HEK293 (cell line): Measurements from ENCODE around the gene MXI1.

Experiments
- AEBP2 ChIP-seq: fragments of 450-650 bp; formaldehyde crosslinking; IDR thresholded peaks from 2 replicates; pipeline ENCODE4 v1.5.1; 2016; ENCODE audit warnings: missing biosample characterization, missing genetic modification characterization, borderline replicate concordance
- HOXD13 ChIP-seq: sonication (generic); formaldehyde crosslinking; IDR thresholded peaks from 2 replicates; pipeline ENCODE4 v1.8.0; 2022; ENCODE audit warnings: missing genetic modification reagents, borderline replicate concordance
- PATZ1 ChIP-seq: fragments of 450-650 bp; formaldehyde crosslinking; IDR thresholded peaks from 2 replicates; pipeline ENCODE4 v1.5.1; 2016; ENCODE audit warnings: missing biosample characterization, missing genetic modification characterization
- SP2 ChIP-seq: fragments of 450-650 bp; formaldehyde crosslinking; IDR thresholded peaks from 2 replicates; pipeline ENCODE4 v1.5.1; 2016; ENCODE audit warnings: missing biosample characterization, missing genetic modification characterization
- SP7 ChIP-seq: fragments of 450-650 bp; formaldehyde crosslinking; IDR thresholded peaks from 2 replicates; pipeline ENCODE4 v1.5.1; 2016; ENCODE audit warnings: missing biosample characterization, missing genetic modification characterization
- TCF7L2 ChIP-seq: IDR thresholded peaks from 2 replicates; pipeline ENCODE4 v1.6.1; 2011; ENCODE audit warnings: low read depth, mild to moderate bottlenecking, inconsistent platforms, low read length, moderate library complexity, borderline replicate concordance
- ZBTB1 ChIP-seq: fragments of 450-650 bp; formaldehyde crosslinking; IDR thresholded peaks from 2 replicates; pipeline ENCODE4 v1.5.1; 2016; ENCODE audit warnings: missing biosample characterization, missing genetic modification characterization
- ZFP69B ChIP-seq: fragments of 450-650 bp; formaldehyde crosslinking; IDR thresholded peaks from 2 replicates; pipeline ENCODE4 v1.5.1; 2016; ENCODE audit warnings: missing biosample characterization, missing genetic modification characterization
- ZNF146 ChIP-seq: fragments of 450-650 bp; formaldehyde crosslinking; IDR thresholded peaks from 2 replicates; pipeline ENCODE4 v1.5.1; 2016; ENCODE audit warnings: missing biosample characterization, missing genetic modification characterization
- ZNF248 ChIP-seq: fragments of 450-650 bp; formaldehyde crosslinking; IDR thresholded peaks from 2 replicates; pipeline ENCODE4 v1.5.1; 2017; ENCODE audit warnings: missing biosample characterization, missing genetic modification characterization
- ZNF398 ChIP-seq: fragments of 450-650 bp; formaldehyde crosslinking; IDR thresholded peaks from 2 replicates; pipeline ENCODE4 v1.5.1; 2017; ENCODE audit warnings: missing biosample characterization, missing genetic modification characterization
- ZNF423 ChIP-seq: fragments of 450-650 bp; formaldehyde crosslinking; IDR thresholded peaks from 2 replicates; pipeline ENCODE4 v1.5.1; 2016; ENCODE audit warnings: missing biosample characterization, missing genetic modification characterization
- ZNF548 ChIP-seq: fragments of 450-650 bp; formaldehyde crosslinking; IDR thresholded peaks from 2 replicates; pipeline ENCODE4 v1.5.1; 2016; ENCODE audit warnings: missing biosample characterization, missing genetic modification characterization
- ZNF623 ChIP-seq: fragments of 450-650 bp; formaldehyde crosslinking; IDR thresholded peaks from 2 replicates; pipeline ENCODE4 v1.5.1; 2016; ENCODE audit warnings: missing biosample characterization, missing genetic modification characterization
- ZNF624 ChIP-seq: fragments of 450-650 bp; formaldehyde crosslinking; IDR thresholded peaks from 2 replicates; pipeline ENCODE4 v1.5.1; 2017; ENCODE audit warnings: missing biosample characterization, missing genetic modification characterization
- ZNF639 ChIP-seq: fragments of 450-650 bp; formaldehyde crosslinking; IDR thresholded peaks from 2 replicates; pipeline ENCODE4 v1.5.1; 2016; ENCODE audit warnings: missing biosample characterization, missing genetic modification characterization
- ZNF837 ChIP-seq: fragments of 450-650 bp; formaldehyde crosslinking; IDR thresholded peaks from 2 replicates; pipeline ENCODE4 v1.5.1; 2016; ENCODE audit warnings: missing biosample characterization, missing genetic modification characterization
- TF ChIP-seq, protein P1 (sequence below): fragments of 450-650 bp; formaldehyde crosslinking; IDR thresholded peaks from 2 replicates; pipeline ENCODE4 v1.5.1; 2016; ENCODE audit warnings: missing biosample characterization, missing genetic modification characterization
- TF ChIP-seq, protein P2 (sequence below): fragments of 450-650 bp; formaldehyde crosslinking; IDR thresholded peaks from 2 replicates; pipeline ENCODE4 v1.5.1; 2016; ENCODE audit warnings: missing biosample characterization, missing genetic modification characterization
- TF ChIP-seq, protein P3 (sequence below): fragments of 450-650 bp; formaldehyde crosslinking; IDR thresholded peaks from 2 replicates; pipeline ENCODE4 v1.5.1; 2016; ENCODE audit warnings: missing biosample characterization, missing genetic modification characterization, borderline replicate concordance

Gene MXI1

GRCh38 chr10:110207805-110208613 is 604 bp downstream of the MXI1 start (continued):
- TF ChIP-seq PATZ1 (tag by site-specific recombination) (peak; percentile 92), ZNF423 (tag by site-specific recombination) (no peak), ZNF146 (tag by site-specific recombination) (no peak), ZNF398 (no peak), SP2 (tag by site-specific recombination) (0 out of 2 replicates have a peak, but pooled peaks have one; percentile 9), ZNF639 (tag by site-specific recombination) (peak; percentile 39; the same call in 1 of the 2 replicates), ZNF548 (tag by site-specific recombination) (no peak), ZNF624 (tag by site-specific recombination) (no peak), TCF7L2 (no peak), ZNF623 (no peak), ZBTB1 (tag by site-specific recombination) (no peak), ZFP69B (tag by site-specific recombination) (peak; percentile 38; the same call in 1 of the 2 replicates), ZNF837 (tag by site-specific recombination) (no peak), HOXD13 (CRISPR knock-in tag) (no peak), AEBP2 (tag by site-specific recombination) (no peak), ZNF248 (no peak), SP7 (tag by site-specific recombination) (peak; percentile 48; the same call in 1 of the 2 replicates)
- TF ChIP-seq, protein P1, sequence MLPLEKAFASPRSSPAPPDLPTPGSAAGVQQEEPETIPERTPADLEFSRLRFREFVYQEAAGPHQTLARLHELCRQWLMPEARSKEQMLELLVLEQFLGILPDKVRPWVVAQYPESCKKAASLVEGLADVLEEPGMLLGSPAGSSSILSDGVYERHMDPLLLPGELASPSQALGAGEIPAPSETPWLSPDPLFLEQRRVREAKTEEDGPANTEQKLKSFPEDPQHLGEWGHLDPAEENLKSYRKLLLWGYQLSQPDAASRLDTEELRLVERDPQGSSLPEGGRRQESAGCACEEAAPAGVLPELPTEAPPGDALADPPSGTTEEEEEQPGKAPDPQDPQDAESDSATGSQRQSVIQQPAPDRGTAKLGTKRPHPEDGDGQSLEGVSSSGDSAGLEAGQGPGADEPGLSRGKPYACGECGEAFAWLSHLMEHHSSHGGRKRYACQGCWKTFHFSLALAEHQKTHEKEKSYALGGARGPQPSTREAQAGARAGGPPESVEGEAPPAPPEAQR (tag by site-specific recombination), result no peak
- TF ChIP-seq, protein P2, sequence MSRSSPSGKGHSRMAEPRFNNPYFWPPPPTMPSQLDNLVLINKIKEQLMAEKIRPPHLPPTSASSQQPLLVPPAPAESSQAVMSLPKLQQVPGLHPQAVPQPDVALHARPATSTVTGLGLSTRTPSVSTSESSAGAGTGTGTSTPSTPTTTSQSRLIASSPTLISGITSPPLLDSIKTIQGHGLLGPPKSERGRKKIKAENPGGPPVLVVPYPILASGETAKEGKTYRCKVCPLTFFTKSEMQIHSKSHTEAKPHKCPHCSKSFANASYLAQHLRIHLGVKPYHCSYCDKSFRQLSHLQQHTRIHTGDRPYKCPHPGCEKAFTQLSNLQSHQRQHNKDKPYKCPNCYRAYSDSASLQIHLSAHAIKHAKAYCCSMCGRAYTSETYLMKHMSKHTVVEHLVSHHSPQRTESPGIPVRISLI (tag by site-specific recombination), result peak; percentile 24; the same call in 1 of the 2 replicates
- TF ChIP-seq, protein P3, sequence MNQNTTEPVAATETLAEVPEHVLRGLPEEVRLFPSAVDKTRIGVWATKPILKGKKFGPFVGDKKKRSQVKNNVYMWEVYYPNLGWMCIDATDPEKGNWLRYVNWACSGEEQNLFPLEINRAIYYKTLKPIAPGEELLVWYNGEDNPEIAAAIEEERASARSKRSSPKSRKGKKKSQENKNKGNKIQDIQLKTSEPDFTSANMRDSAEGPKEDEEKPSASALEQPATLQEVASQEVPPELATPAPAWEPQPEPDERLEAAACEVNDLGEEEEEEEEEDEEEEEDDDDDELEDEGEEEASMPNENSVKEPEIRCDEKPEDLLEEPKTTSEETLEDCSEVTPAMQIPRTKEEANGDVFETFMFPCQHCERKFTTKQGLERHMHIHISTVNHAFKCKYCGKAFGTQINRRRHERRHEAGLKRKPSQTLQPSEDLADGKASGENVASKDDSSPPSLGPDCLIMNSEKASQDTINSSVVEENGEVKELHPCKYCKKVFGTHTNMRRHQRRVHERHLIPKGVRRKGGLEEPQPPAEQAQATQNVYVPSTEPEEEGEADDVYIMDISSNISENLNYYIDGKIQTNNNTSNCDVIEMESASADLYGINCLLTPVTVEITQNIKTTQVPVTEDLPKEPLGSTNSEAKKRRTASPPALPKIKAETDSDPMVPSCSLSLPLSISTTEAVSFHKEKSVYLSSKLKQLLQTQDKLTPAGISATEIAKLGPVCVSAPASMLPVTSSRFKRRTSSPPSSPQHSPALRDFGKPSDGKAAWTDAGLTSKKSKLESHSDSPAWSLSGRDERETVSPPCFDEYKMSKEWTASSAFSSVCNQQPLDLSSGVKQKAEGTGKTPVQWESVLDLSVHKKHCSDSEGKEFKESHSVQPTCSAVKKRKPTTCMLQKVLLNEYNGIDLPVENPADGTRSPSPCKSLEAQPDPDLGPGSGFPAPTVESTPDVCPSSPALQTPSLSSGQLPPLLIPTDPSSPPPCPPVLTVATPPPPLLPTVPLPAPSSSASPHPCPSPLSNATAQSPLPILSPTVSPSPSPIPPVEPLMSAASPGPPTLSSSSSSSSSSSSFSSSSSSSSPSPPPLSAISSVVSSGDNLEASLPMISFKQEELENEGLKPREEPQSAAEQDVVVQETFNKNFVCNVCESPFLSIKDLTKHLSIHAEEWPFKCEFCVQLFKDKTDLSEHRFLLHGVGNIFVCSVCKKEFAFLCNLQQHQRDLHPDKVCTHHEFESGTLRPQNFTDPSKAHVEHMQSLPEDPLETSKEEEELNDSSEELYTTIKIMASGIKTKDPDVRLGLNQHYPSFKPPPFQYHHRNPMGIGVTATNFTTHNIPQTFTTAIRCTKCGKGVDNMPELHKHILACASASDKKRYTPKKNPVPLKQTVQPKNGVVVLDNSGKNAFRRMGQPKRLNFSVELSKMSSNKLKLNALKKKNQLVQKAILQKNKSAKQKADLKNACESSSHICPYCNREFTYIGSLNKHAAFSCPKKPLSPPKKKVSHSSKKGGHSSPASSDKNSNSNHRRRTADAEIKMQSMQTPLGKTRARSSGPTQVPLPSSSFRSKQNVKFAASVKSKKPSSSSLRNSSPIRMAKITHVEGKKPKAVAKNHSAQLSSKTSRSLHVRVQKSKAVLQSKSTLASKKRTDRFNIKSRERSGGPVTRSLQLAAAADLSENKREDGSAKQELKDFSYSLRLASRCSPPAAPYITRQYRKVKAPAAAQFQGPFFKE, result no peak
